Panc1 (cell line): Measurements from ENCODE around the gene TFEC. TPM values are rescaled to one million over a fixed set of nuclear protein-coding genes. Genes with fewer than 3 reads are reported as not detected.

Experiments
- ATAC-seq: fragments of 200-7000 bp; cut with Tn5 transposase; 2 replicates; pipeline ENCODE4 v1.9.1; 2020; ENCODE audit warnings: mild to moderate bottlenecking, moderate library complexity
- BruUV-seq: library from RNA; stranded (reverse); fragments of 400-500 nt; replicated peaks from 2 replicates; lab custom pipeline; 2021; lab: Mats Ljungman, UMichigan
- CTCF ChIA-PET: fragments of 300-600 bp; sonication (Branson Sonifier 250); formaldehyde crosslinking; loops from one replicate; lab custom pipeline; 2022; ENCODE audit warnings: antibody characterized with exemption; lab: Charles Lee
- POLR2A ChIA-PET: fragments of 300-600 bp; sonication (Branson Sonifier 250); formaldehyde crosslinking; loops from one replicate; lab custom pipeline; 2022; ENCODE audit warnings: antibody characterized with exemption; lab: Charles Lee
- DNase-seq: peaks from one replicate; pipeline ENCODE4 v3.0.0-alpha.2; 2010; ENCODE audit warnings: low read depth, low spot score
- H3K27ac ChIP-seq: 2 replicates; pipeline ENCODE4 v1.5.1; 2011; ENCODE audit warnings: mild to moderate bottlenecking, low read length, inconsistent platforms
- H3K27me3 ChIP-seq: fragments of 200-500 bp; sonication (Bioruptor generic); 2 replicates; pipeline ENCODE4 v1.6.0; 2014; ENCODE audit warnings: low read length, inconsistent platforms; ENCODE audit not compliant: control insufficient read depth, insufficient read depth
- H3K36me3 ChIP-seq: fragments of 200-500 bp; sonication (Bioruptor generic); 2 replicates; pipeline ENCODE4 v1.5.1; 2014; ENCODE audit warnings: inconsistent platforms, mild to moderate bottlenecking, low read length, moderate library complexity; ENCODE audit not compliant: control insufficient read depth, insufficient read depth
- H3K4me1 ChIP-seq: 2 replicates; pipeline ENCODE4 v1.5.1; 2011; ENCODE audit warnings: inconsistent platforms, mild to moderate bottlenecking, low read length, moderate library complexity; ENCODE audit not compliant: control insufficient read depth, insufficient read depth
- H3K4me3 ChIP-seq, 2 experiments: 2 replicates each; pipeline ENCODE4 v1.5.1; 2011 to 2012; ENCODE audit warnings: low read depth in 2 of 2, low read length in 2 of 2, mild to moderate bottlenecking in 2 of 2, inconsistent platforms in 1 of 2, moderate library complexity in 1 of 2
- H3K9me3 ChIP-seq: fragments of 200-500 bp; sonication (Bioruptor generic); 2 replicates; pipeline ENCODE4 v1.5.1; 2014; ENCODE audit warnings: low read depth, mild to moderate bottlenecking, inconsistent platforms, low read length, moderate library complexity; ENCODE audit not compliant: control insufficient read depth, insufficient read depth
- POLR2AphosphoS5 ChIP-seq: IDR thresholded peaks from 2 replicates; pipeline ENCODE4 v1.6.1; 2012; ENCODE audit warnings: mild to moderate bottlenecking, low read depth, low read length, moderate library complexity
- SIN3A ChIP-seq: IDR thresholded peaks from 2 replicates; pipeline ENCODE4 v1.6.1; 2012; ENCODE audit warnings: low read depth, mild to moderate bottlenecking, low read length, moderate library complexity, borderline replicate concordance; ENCODE audit not compliant: insufficient read depth
- TCF7L2 ChIP-seq: IDR thresholded peaks from 2 replicates; pipeline ENCODE4 v1.6.1; 2011; ENCODE audit warnings: mild to moderate bottlenecking, low read depth, low read length, inconsistent platforms
- in situ Hi-C: cut with HindIII; loops from 2 replicates; pipeline ENCODE4 v1.10.0; 2016; ENCODE audit warnings: low sequenced_read_pairs, low pct_unique_long_range_greater_than_20kb
- intact Hi-C: fragments of 100-400 bp; cut with micrococcal nuclease; formaldehyde crosslinking; loops from one replicate; pipeline ENCODE4 v1.10.0; 2022; ENCODE audit not compliant: unreplicated experiment
- total RNA-seq: library from RNA; stranded (reverse); gene quantifications from one replicate; pipeline ENCODE4 v1.2.1, GENCODE V29; 2021; ENCODE audit not compliant: unreplicated experiment
- TF ChIP-seq, protein P1 (sequence below), 2 experiments: IDR thresholded peaks; 2 replicates each; pipeline ENCODE4 v1.6.1; 2011 to 2012; ENCODE audit warnings: low read depth in 2 of 2, control low read depth in 1 of 2, low read length in 1 of 2, mild to moderate bottlenecking in 1 of 2, moderate library complexity in 1 of 2; ENCODE audit not compliant: insufficient read depth in 1 of 2
- TF ChIP-seq, protein P2 (sequence below): fragments of 450-650 bp; IDR thresholded peaks from 2 replicates; pipeline ENCODE4 v1.5.1; 2017; ENCODE audit warnings: mild to moderate bottlenecking

TFEC gene
- total RNA-seq, 1 experiment from 2014 or later: not detected

- CTCF ChIA-PET: no interaction called here
- H3K27ac ChIP-seq: no peak overlapping the region
- no TSS peak for BruUV-seq
- intact Hi-C loops: no loop called here
- DNase-seq: no peak
- ATAC-seq: no peak
- no peaks in the 10 kb centered on the region for H3K27me3 ChIP-seq
- no peak overlapping the region for H3K4me3 ChIP-seq
- no peaks in the 10 kb centered on the region for H3K36me3 ChIP-seq
- in situ Hi-C loops: no loop called here
- TF ChIP-seq SIN3A (no peak), TCF7L2 (no peak), POLR2AphosphoS5 (no peak)
- TF ChIP-seq, protein P1, sequence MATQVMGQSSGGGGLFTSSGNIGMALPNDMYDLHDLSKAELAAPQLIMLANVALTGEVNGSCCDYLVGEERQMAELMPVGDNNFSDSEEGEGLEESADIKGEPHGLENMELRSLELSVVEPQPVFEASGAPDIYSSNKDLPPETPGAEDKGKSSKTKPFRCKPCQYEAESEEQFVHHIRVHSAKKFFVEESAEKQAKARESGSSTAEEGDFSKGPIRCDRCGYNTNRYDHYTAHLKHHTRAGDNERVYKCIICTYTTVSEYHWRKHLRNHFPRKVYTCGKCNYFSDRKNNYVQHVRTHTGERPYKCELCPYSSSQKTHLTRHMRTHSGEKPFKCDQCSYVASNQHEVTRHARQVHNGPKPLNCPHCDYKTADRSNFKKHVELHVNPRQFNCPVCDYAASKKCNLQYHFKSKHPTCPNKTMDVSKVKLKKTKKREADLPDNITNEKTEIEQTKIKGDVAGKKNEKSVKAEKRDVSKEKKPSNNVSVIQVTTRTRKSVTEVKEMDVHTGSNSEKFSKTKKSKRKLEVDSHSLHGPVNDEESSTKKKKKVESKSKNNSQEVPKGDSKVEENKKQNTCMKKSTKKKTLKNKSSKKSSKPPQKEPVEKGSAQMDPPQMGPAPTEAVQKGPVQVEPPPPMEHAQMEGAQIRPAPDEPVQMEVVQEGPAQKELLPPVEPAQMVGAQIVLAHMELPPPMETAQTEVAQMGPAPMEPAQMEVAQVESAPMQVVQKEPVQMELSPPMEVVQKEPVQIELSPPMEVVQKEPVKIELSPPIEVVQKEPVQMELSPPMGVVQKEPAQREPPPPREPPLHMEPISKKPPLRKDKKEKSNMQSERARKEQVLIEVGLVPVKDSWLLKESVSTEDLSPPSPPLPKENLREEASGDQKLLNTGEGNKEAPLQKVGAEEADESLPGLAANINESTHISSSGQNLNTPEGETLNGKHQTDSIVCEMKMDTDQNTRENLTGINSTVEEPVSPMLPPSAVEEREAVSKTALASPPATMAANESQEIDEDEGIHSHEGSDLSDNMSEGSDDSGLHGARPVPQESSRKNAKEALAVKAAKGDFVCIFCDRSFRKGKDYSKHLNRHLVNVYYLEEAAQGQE (IDR thresholded peaks at IDR 0.05; ENCODE audit: insufficient read depth in 1 of 2, low read depth in 2 of 2, low read length in 1 of 2): no peak
- TF ChIP-seq, protein P2, sequence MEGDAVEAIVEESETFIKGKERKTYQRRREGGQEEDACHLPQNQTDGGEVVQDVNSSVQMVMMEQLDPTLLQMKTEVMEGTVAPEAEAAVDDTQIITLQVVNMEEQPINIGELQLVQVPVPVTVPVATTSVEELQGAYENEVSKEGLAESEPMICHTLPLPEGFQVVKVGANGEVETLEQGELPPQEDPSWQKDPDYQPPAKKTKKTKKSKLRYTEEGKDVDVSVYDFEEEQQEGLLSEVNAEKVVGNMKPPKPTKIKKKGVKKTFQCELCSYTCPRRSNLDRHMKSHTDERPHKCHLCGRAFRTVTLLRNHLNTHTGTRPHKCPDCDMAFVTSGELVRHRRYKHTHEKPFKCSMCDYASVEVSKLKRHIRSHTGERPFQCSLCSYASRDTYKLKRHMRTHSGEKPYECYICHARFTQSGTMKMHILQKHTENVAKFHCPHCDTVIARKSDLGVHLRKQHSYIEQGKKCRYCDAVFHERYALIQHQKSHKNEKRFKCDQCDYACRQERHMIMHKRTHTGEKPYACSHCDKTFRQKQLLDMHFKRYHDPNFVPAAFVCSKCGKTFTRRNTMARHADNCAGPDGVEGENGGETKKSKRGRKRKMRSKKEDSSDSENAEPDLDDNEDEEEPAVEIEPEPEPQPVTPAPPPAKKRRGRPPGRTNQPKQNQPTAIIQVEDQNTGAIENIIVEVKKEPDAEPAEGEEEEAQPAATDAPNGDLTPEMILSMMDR: no peak
- no peaks in the 10 kb centered on the region for H3K4me1 ChIP-seq
- no peaks in the 10 kb centered on the region for H3K9me3 ChIP-seq
- POLR2A ChIA-PET: no interaction called here
Measured at GRCh38 chr7:115968171-115968570, 62.4 kb downstream of the TFEC start.

- ChIA-PET CTCF (no interaction called here), POLR2A (interaction anchor here (0.7 kb wide), 1 partner anchor 47 kb away, joined by 4 read pairs; no protein-coding TSS in a partner anchor)
- ATAC-seq: no peak
- in situ Hi-C loops: no loop called here
- BruUV-seq: no TSS peak
- intact Hi-C loops: no loop called here
- H3K4me3 ChIP-seq: no peak overlapping the region
- no peak overlapping the region for H3K27ac ChIP-seq
- TF ChIP-seq, protein P2: no peak
- TF ChIP-seq SIN3A (no peak), TCF7L2 (no peak), POLR2AphosphoS5 (no peak)
- TF ChIP-seq, protein P1 (IDR thresholded peaks at IDR 0.05; ENCODE audit: insufficient read depth in 1 of 2, low read depth in 2 of 2, low read length in 1 of 2): no peak
- no peaks in the 10 kb centered on the region for H3K4me1 ChIP-seq
- H3K36me3 ChIP-seq: no peaks in the 10 kb centered on the region
- no peaks in the 10 kb centered on the region for H3K27me3 ChIP-seq
- no peaks in the 10 kb centered on the region for H3K9me3 ChIP-seq
- DNase-seq: no peak
Measured at GRCh38 chr7:115965796-115966475, 64.6 kb downstream of the TFEC start.
